ENCODE results near the gene APBA3.

APBA3 gene

DNA sequence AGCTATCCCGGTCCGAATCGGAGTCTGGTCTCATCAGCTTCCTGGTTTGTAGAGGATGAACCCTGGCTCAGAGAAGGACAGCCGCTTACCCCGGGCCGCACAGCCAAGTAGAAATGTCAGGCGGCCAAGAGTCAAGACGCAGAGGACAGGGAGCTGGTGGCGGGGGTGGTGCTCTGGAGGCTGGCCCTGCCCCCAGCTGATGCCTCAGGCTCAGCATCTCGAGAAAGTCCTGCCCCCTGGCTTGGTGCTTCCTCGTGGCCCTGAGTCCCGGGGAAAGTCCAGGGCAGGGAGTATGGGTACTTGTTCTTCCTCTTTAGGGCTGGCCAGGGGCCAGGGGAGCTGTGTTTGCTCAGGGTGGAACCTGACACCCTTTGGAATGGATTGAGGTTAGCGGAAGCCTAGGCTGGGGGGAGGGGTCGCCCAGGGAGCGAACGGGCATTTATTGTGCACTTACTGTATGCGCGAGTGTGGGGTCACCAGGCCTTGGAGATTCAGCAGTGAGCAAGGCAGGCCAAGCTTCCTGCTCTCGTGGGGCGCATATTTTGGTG lies 51.2 kb downstream of the APBA3 start:
- H3K4me3 ChIP-seq (ENCODE audit: insufficient read depth in 1 of 2, low read depth in 1 of 2, low read length in 2 of 2) = no peak overlapping the region
- H3K18ac ChIP-seq (ENCODE audit: low read depth in 1 of 2, low read length in 2 of 2) = no peak overlapping the region
- no peak overlapping the region for H3K23ac ChIP-seq (ENCODE audit: low read length in 2 of 2)
- H2BK120ac ChIP-seq (ENCODE audit: low read depth, low read length) = no peak overlapping the region
- 65% methylated on average over 20 of the region's 20 CpGs for WGBS
- no peak overlapping the region for H2BK12ac ChIP-seq (ENCODE audit: low read length in 2 of 2)
- no peak overlapping the region for H3K14ac ChIP-seq (ENCODE audit: low read length in 2 of 2)
- no peak overlapping the region for H4K8ac ChIP-seq (ENCODE audit: low read length)
- DNase-seq = peak; percentile 40
- peaks cover 18 to 41% of the 10 kb centered on the region in 2 experiments for H3K27me3 ChIP-seq (ENCODE audit: control insufficient read depth in 1 of 2, insufficient read depth in 1 of 2, low read length in 2 of 2)
- H3K9me3 ChIP-seq (ENCODE audit: control insufficient read depth, low read length) = no peaks in the 10 kb centered on the region
- no peak overlapping the region for H2AK5ac ChIP-seq (ENCODE audit: low read length, severe bottlenecking)
- no peak overlapping the region for H4K91ac ChIP-seq (ENCODE audit: low read length)
- H3K27ac ChIP-seq (ENCODE audit: low read length, poor library complexity, severe bottlenecking) = no peak overlapping the region
- peaks cover 12% of the 10 kb centered on the region for H3K4me1 ChIP-seq (ENCODE audit: control insufficient read depth, insufficient read depth, low read depth, low read length)
- H3K79me1 ChIP-seq (replicated peaks; ENCODE audit: low read length, poor library complexity, severe bottlenecking) = no peaks in the 10 kb centered on the region
- no peak overlapping the region for H3K9ac ChIP-seq (ENCODE audit: low read length)
- no peak overlapping the region for H2BK5ac ChIP-seq (ENCODE audit: low read depth, low read length, poor library complexity, severe bottlenecking)
- peak overlapping the region; percentile 30 for H3K4me2 ChIP-seq (ENCODE audit: low read length, poor library complexity, severe bottlenecking)
- H2AFZ ChIP-seq (ENCODE audit: low read depth, low read length) = no peak overlapping the region
- no peaks in the 10 kb centered on the region for H3K36me3 ChIP-seq (ENCODE audit: control insufficient read depth in 1 of 2, insufficient read depth in 2 of 2, low read depth in 1 of 2, low read length in 2 of 2)
- no peak overlapping the region for H2BK15ac ChIP-seq (ENCODE audit: low read depth, poor library complexity, severe bottlenecking)
- no peak overlapping the region for H3K4ac ChIP-seq (ENCODE audit: low read depth in 1 of 2, low read length in 2 of 2)

DNA sequence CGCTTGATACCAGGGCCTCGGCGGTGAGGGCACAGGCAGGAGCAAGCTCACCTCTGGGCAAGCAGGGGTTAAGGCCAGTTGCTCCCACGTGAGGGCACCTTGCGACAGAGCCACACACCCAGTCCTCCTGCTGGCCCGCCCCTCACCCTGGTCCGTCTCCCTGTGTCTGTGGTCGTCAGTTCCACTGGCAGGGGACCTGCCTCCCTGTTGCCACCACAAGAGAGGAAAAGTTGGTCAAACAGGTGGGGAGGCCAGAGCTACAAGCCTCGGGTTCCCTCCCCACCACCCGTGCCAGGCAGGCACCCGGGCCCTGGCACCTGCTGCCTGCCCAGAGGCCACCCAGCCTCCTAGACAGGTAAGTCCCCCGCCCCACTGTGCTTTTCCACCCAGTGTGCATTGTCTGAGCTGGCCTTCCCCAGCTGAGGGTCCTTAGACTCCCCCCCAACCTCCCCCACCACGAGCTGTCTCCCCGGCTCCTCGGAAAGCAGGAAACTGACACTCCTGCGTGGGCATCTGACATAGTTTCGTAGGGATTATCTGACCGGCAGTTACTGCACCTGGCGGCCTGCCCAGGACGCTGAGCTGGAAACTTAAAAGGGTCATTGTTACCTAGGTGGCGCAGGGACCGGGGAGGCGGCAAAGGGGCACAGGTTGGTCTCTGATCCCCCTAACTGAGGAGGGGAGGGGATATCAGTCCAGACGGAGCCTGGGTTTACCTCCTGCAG lies 53.1 kb downstream of the APBA3 start, which contains the start of gene TJP3:
TJP3 (plus strand) TSS at position 178 of the 725 bp plus-strand sequence. CDS start 20,049 bp downstream, outside the sequence.
- Histone ChIP-seq H2BK120ac (ENCODE audit: low read depth, low read length) (no peak within 1 kb of the TSS), H4K91ac (ENCODE audit: low read length) (no peak within 1 kb of the TSS), H2BK15ac (ENCODE audit: low read depth, poor library complexity, severe bottlenecking) (no peak within 1 kb of the TSS), H3K4me2 (ENCODE audit: low read length, poor library complexity, severe bottlenecking) (no peak within 1 kb of the TSS), H3K9me3 (ENCODE audit: control insufficient read depth, low read length) (no peaks in the 10 kb centered on the region), H4K8ac (ENCODE audit: low read length) (no peak within 1 kb of the TSS), H3K4me3 (ENCODE audit: insufficient read depth in 1 of 2, low read depth in 1 of 2, low read length in 2 of 2) (no peak within 1 kb of the TSS), H2AFZ (ENCODE audit: low read depth, low read length) (no peak within 1 kb of the TSS), H3K27ac (ENCODE audit: low read length, poor library complexity, severe bottlenecking) (no peak within 1 kb of the TSS), H2BK12ac (ENCODE audit: low read length in 2 of 2) (no peak within 1 kb of the TSS), H3K36me3 (ENCODE audit: control insufficient read depth in 1 of 2, insufficient read depth in 2 of 2, low read depth in 1 of 2, low read length in 2 of 2) (no peaks in the 10 kb centered on the region), H3K4me1 (ENCODE audit: control insufficient read depth, insufficient read depth, low read depth, low read length) (peaks cover 12% of the 10 kb centered on the region), H3K27me3 (ENCODE audit: control insufficient read depth in 1 of 2, insufficient read depth in 1 of 2, low read length in 2 of 2) (peaks cover 18 to 41% of the 10 kb centered on the region in 2 experiments), H3K14ac (ENCODE audit: low read length in 2 of 2) (peak within 1 kb of the TSS in 1 of 2 experiments; percentile 12), H3K9ac (ENCODE audit: low read length) (no peak within 1 kb of the TSS), H3K23ac (ENCODE audit: low read length in 2 of 2) (no peak within 1 kb of the TSS), H3K18ac (ENCODE audit: low read depth in 1 of 2, low read length in 2 of 2) (no peak within 1 kb of the TSS), H2AK5ac (ENCODE audit: low read length, severe bottlenecking) (peak within 1 kb of the TSS; percentile 7), H2BK5ac (ENCODE audit: low read depth, low read length, poor library complexity, severe bottlenecking) (no peak within 1 kb of the TSS), H3K4ac (ENCODE audit: low read depth in 1 of 2, low read length in 2 of 2) (no peak within 1 kb of the TSS), H3K79me1 (replicated peaks; ENCODE audit: low read length, poor library complexity, severe bottlenecking) (no peaks in the 10 kb centered on the region)
- 54% methylated on average over 23 of the region's 24 CpGs for WGBS
- no peak for DNase-seq

DNA sequence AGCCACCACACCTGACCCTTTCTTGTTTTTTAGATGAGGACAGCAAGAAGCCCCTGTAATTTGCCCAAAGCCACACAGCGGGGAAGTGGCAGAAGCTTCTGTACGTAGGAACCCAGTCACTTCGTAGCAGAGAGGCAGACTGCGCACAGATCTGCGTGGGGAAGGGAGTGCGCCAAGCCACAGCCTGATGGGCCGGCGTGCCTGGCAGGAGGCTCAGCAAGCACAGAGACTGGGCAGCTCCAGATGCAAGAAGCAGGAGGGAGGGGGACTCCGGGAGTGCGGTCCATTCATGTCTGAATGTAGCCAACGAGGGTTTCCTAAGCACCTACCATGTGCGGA lies 53.7 kb downstream of the APBA3 start:
- Histone ChIP-seq H2BK15ac (ENCODE audit: low read depth, poor library complexity, severe bottlenecking) (no peak overlapping the region), H2BK5ac (ENCODE audit: low read depth, low read length, poor library complexity, severe bottlenecking) (no peak overlapping the region), H3K4me1 (ENCODE audit: control insufficient read depth, insufficient read depth, low read depth, low read length) (peaks cover 12% of the 10 kb centered on the region), H3K9ac (ENCODE audit: low read length) (no peak overlapping the region), H2BK120ac (ENCODE audit: low read depth, low read length) (no peak overlapping the region), H4K8ac (ENCODE audit: low read length) (no peak overlapping the region), H3K18ac (ENCODE audit: low read depth in 1 of 2, low read length in 2 of 2) (no peak overlapping the region), H3K4me3 (ENCODE audit: insufficient read depth in 1 of 2, low read depth in 1 of 2, low read length in 2 of 2) (no peak overlapping the region), H2AK5ac (ENCODE audit: low read length, severe bottlenecking) (peak overlapping the region; percentile 7), H3K14ac (ENCODE audit: low read length in 2 of 2) (peak overlapping the region in 1 of 2 experiments; percentile 6), H2AFZ (ENCODE audit: low read depth, low read length) (no peak overlapping the region), H3K27ac (ENCODE audit: low read length, poor library complexity, severe bottlenecking) (no peak overlapping the region), H3K4ac (ENCODE audit: low read depth in 1 of 2, low read length in 2 of 2) (no peak overlapping the region), H3K79me1 (replicated peaks; ENCODE audit: low read length, poor library complexity, severe bottlenecking) (no peaks in the 10 kb centered on the region), H3K9me3 (ENCODE audit: control insufficient read depth, low read length) (no peaks in the 10 kb centered on the region), H3K27me3 (ENCODE audit: control insufficient read depth in 1 of 2, insufficient read depth in 1 of 2, low read length in 2 of 2) (peaks cover 18 to 36% of the 10 kb centered on the region in 2 experiments), H4K91ac (ENCODE audit: low read length) (no peak overlapping the region), H2BK12ac (ENCODE audit: low read length in 2 of 2) (no peak overlapping the region), H3K4me2 (ENCODE audit: low read length, poor library complexity, severe bottlenecking) (no peak overlapping the region), H3K36me3 (ENCODE audit: control insufficient read depth in 1 of 2, insufficient read depth in 2 of 2, low read depth in 1 of 2, low read length in 2 of 2) (no peaks in the 10 kb centered on the region), H3K23ac (ENCODE audit: low read length in 2 of 2) (no peak overlapping the region)
- no peak for DNase-seq
- WGBS = 92% methylated on average over 12 of the region's 12 CpGs

DNA sequence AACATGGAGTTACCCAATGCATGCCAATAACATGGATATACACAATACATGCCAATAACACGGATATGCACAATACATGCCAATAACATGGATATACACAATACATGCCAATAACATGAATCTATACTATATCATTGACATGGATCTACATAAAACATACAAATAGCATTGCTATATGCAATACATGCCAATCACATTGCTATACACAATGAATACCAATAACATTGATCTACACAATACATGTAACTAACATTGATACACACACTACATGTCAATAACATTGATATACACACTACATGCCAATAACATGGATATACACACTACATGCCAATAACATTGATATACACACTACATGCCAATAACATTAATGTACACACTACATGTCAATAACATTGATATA lies 60.3 kb downstream of the APBA3 start:
- Histone ChIP-seq H3K9me3 (ENCODE audit: control insufficient read depth, low read length) (no peaks in the 10 kb centered on the region), H3K79me1 (replicated peaks; ENCODE audit: low read length, poor library complexity, severe bottlenecking) (no peaks in the 10 kb centered on the region), H3K9ac (ENCODE audit: low read length) (no peak overlapping the region), H3K27me3 (ENCODE audit: control insufficient read depth in 1 of 2, insufficient read depth in 1 of 2, low read length in 2 of 2) (no peaks in the 10 kb centered on the region), H3K36me3 (ENCODE audit: control insufficient read depth in 1 of 2, insufficient read depth in 2 of 2, low read depth in 1 of 2, low read length in 2 of 2) (peaks cover 0 to 19% of the 10 kb centered on the region in 2 experiments), H2BK15ac (ENCODE audit: low read depth, poor library complexity, severe bottlenecking) (no peak overlapping the region), H3K4me3 (ENCODE audit: insufficient read depth in 1 of 2, low read depth in 1 of 2, low read length in 2 of 2) (no peak overlapping the region), H2BK5ac (ENCODE audit: low read depth, low read length, poor library complexity, severe bottlenecking) (no peak overlapping the region), H3K27ac (ENCODE audit: low read length, poor library complexity, severe bottlenecking) (no peak overlapping the region), H3K14ac (ENCODE audit: low read length in 2 of 2) (no peak overlapping the region), H2BK12ac (ENCODE audit: low read length in 2 of 2) (no peak overlapping the region), H3K4me1 (ENCODE audit: control insufficient read depth, insufficient read depth, low read depth, low read length) (peaks cover 27% of the 10 kb centered on the region), H3K4ac (ENCODE audit: low read depth in 1 of 2, low read length in 2 of 2) (no peak overlapping the region), H2AFZ (ENCODE audit: low read depth, low read length) (no peak overlapping the region), H4K8ac (ENCODE audit: low read length) (no peak overlapping the region), H3K23ac (ENCODE audit: low read length in 2 of 2) (no peak overlapping the region), H2AK5ac (ENCODE audit: low read length, severe bottlenecking) (no peak overlapping the region), H2BK120ac (ENCODE audit: low read depth, low read length) (no peak overlapping the region), H4K91ac (ENCODE audit: low read length) (no peak overlapping the region), H3K18ac (ENCODE audit: low read depth in 1 of 2, low read length in 2 of 2) (no peak overlapping the region), H3K4me2 (ENCODE audit: low read length, poor library complexity, severe bottlenecking) (no peak overlapping the region)
- DNase-seq = no peak
- 17% methylated on average over 1 of the region's 1 CpG for WGBS
